Transverse colon (tissue), 4 donors: Measurements from ENCODE around the gene TNFRSF1B. TPM values are rescaled to one million over a fixed set of nuclear protein-coding genes. Genes with fewer than 3 reads are reported as not detected.

Experiments used
- DNase-seq: peaks from one replicate; pipeline ENCODE4 v3.0.0-alpha.2; 2019
- H3K27ac ChIP-seq, 4 donors: fragments of 200-600 bp; sonication (generic); 2 replicates each; pipeline ENCODE4 v1.5.1; 2016 to 2018; ENCODE audit warnings: inconsistent platforms in 4 of 4
- H3K27me3 ChIP-seq: fragments of 200-600 bp; sonication (generic); 2 replicates; pipeline ENCODE4 v1.5.1; 2017; ENCODE audit warnings: inconsistent platforms
- H3K36me3 ChIP-seq, 4 donors: fragments of 200-600 bp; sonication (generic); 2 replicates each; pipeline ENCODE4 v1.5.1; 2017 to 2019; ENCODE audit warnings: inconsistent platforms in 4 of 4
- H3K4me1 ChIP-seq, 4 donors: fragments of 200-600 bp; sonication (generic); 2 replicates each; pipeline ENCODE4 v1.5.1; 2017 to 2020; ENCODE audit warnings: inconsistent platforms in 4 of 4
- H3K4me3 ChIP-seq, 4 donors: fragments of 200-600 bp; sonication (generic); 1 replicate in 1 of 4; 2 replicates in 3 of 4; pipeline versions ENCODE4 v1.5.1 to v1.6.1; 2017 to 2019; ENCODE audit warnings: inconsistent platforms in 4 of 4
- H3K9me3 ChIP-seq, 2 donors: fragments of 200-600 bp; sonication (generic); 2 replicates each; pipeline ENCODE4 v1.5.1; 2017 to 2019; ENCODE audit warnings: inconsistent platforms in 2 of 2
- CTCF ChIP-seq, 5 experiments: fragments of 200-600 bp in 3 of 5; fragments of 450-650 bp in 2 of 5; sonication (generic) in 3 of 5; IDR thresholded peaks; 1 replicate in 2 of 5; 2 replicates in 3 of 5; pipeline ENCODE4 v1.5.1; 2016 to 2017; ENCODE audit warnings: antibody characterized with exemption in 5 of 5, inconsistent platforms in 3 of 5, mild to moderate bottlenecking in 2 of 5, moderate library complexity in 1 of 5
- EP300 ChIP-seq: sonication (generic); formaldehyde crosslinking; IDR thresholded peaks from one replicate; pipeline ENCODE4 v1.6.1; 2017; ENCODE audit warnings: antibody characterized with exemption, low read depth
- POLR2A ChIP-seq: fragments of 450-650 bp; IDR thresholded peaks from one replicate; pipeline ENCODE4 v1.6.1; 2016; ENCODE audit warnings: antibody characterized with exemption, mild to moderate bottlenecking, moderate library complexity
- POLR2AphosphoS5 ChIP-seq, 3 donors: sonication (generic); formaldehyde crosslinking; IDR thresholded peaks; one replicate each; pipeline ENCODE4 v1.6.1; 2016; ENCODE audit warnings: antibody characterized with exemption in 3 of 3
- WGBS, 2 donors: methylation state at CpG; one replicate each; pipeline ENCODE4 v1.1.5; 2018; ENCODE audit warnings: low coverage in 1 of 2; 5-methylcytosine and 5-hydroxymethylcytosine counted together
- in situ Hi-C, 4 donors: fragments of 200-750 bp; cut with MboI; loops; one replicate each; pipeline versions ENCODE4 v1.15.0 to v1.15.1; 2017; ENCODE audit warnings: low sequenced_read_pairs in 3 of 4, low pct_ligation_motif_present in 1 of 4, low pct_unique_long_range_greater_than_20kb in 1 of 4
- intact Hi-C: fragments of 100-400 bp; cut with DNase I; formaldehyde crosslinking; loops from one replicate; pipeline ENCODE4 v1.15.1; 2023; ENCODE audit warnings: low total_unique reads
- total RNA-seq, 4 donors: library from RNA; depleted of rRNA; stranded (reverse); fragments of >200 nt; gene quantifications; one replicate each; pipeline ENCODE4 v1.1.0, GENCODE V29; 2016

Gene TNFRSF1B
- total RNA-seq, 4 donors from 2014 or later: 11.1 to 17.3 (median 15.3) TPM

GRCh38 chr1:12172042-12172851, 5.5 kb downstream of the TNFRSF1B start:
- TF ChIP-seq POLR2AphosphoS5 (IDR thresholded peaks at IDR 0.05) (no peak), CTCF (IDR thresholded peaks at IDR 0.05) (no peak), POLR2A (no peak)
- 76% methylated on average over 14 of the region's 14 CpGs; no CpG with 5 or more reads in 1 of the 2 donors for WGBS, 2 donors
- in situ Hi-C loops: no loop called here
- H3K27me3 ChIP-seq: no peaks in the 10 kb centered on the region
- DNase-seq: no peak
- H3K36me3 ChIP-seq: no peaks in the 10 kb centered on the region
- peaks cover 0 to 55% (median 22%) of the 10 kb centered on the region in 4 donors for H3K4me1 ChIP-seq
- no peak overlapping the region for H3K4me3 ChIP-seq
- peak overlapping the region; percentile 55 to 81 (median 73) for H3K27ac ChIP-seq
- H3K9me3 ChIP-seq: no peaks in the 10 kb centered on the region
- intact Hi-C loops: no loop called here

- WGBS, 2 donors: 66% methylated on average over 3 of the region's 3 CpGs; no CpG with 5 or more reads in 1 of the 2 donors
- Histone ChIP-seq H3K36me3 (no peaks in the 10 kb centered on the region), H3K4me1 (peaks cover 2 to 58% (median 21%) of the 10 kb centered on the region in 4 donors), H3K9me3 (no peaks in the 10 kb centered on the region), H3K4me3 (no peak overlapping the region), H3K27me3 (no peaks in the 10 kb centered on the region), H3K27ac (peak overlapping the region; percentile 55 to 81 (median 73))
- in situ Hi-C loops (no loop called here), intact Hi-C loops (no loop called here)
- TF ChIP-seq EP300 (no peak), POLR2A (no peak), POLR2AphosphoS5 (IDR thresholded peaks at IDR 0.05) (no peak), CTCF (IDR thresholded peaks at IDR 0.05) (no peak)
- no peak for DNase-seq
Observed at GRCh38 chr1:12173041-12173509, 6.3 kb downstream of the TNFRSF1B start.

- Histone ChIP-seq H3K27ac (peak overlapping the region; percentile 55 to 81 (median 73)), H3K9me3 (no peaks in the 10 kb centered on the region), H3K27me3 (no peaks in the 10 kb centered on the region), H3K4me3 (no peak overlapping the region), H3K4me1 (peaks cover 8 to 63% (median 27%) of the 10 kb centered on the region in 4 donors), H3K36me3 (no peaks in the 10 kb centered on the region)
- WGBS, 2 donors: 61% methylated on average over 10 of the region's 11 CpGs; no CpG with 5 or more reads in 1 of the 2 donors
- intact Hi-C loops (no loop called here), in situ Hi-C loops (no loop called here)
- DNase-seq: peak; percentile 82
- TF ChIP-seq POLR2A (peak; percentile 25), POLR2AphosphoS5 (IDR thresholded peaks at IDR 0.05) (peak in 2 of 3 donors; percentile 38 to 44), CTCF (IDR thresholded peaks at IDR 0.05) (no peak)
Observed at GRCh38 chr1:12173631-12174121, 6.9 kb downstream of the TNFRSF1B start.

- no peak overlapping the region for H3K4me3 ChIP-seq
- H3K9me3 ChIP-seq: no peaks in the 10 kb centered on the region
- in situ Hi-C loops (no loop called here), intact Hi-C loops (no loop called here)
- DNase-seq: no peak
- no peaks in the 10 kb centered on the region for H3K27me3 ChIP-seq
- 55 to 82% methylated on average over 2 to 17 of the region's 17 CpGs for WGBS, 2 donors
- TF ChIP-seq POLR2AphosphoS5 (IDR thresholded peaks at IDR 0.05) (no peak), EP300 (no peak), CTCF (IDR thresholded peaks at IDR 0.05) (no peak), POLR2A (no peak)
- peak overlapping the region; percentile 55 to 81 (median 73) for H3K27ac ChIP-seq
- H3K36me3 ChIP-seq: no peaks in the 10 kb centered on the region
- peaks cover 9 to 67% (median 34%) of the 10 kb centered on the region in 4 donors for H3K4me1 ChIP-seq
Observed at GRCh38 chr1:12174924-12175810, 8.4 kb downstream of the TNFRSF1B start.
